Neural cell (in vitro differentiated cells): ENCODE data around the gene CALY. TPM values are rescaled to one million over a fixed set of nuclear protein-coding genes. Genes with fewer than 3 reads are reported as not detected.

Experiments used
- H2AFZ ChIP-seq: fragments of 200-600, 300-800 bp; sonication (generic), shearing (Covaris generic); 2 replicates; pipeline ENCODE4 v1.6.0; 2014; ENCODE audit warnings: low read depth, mild to moderate bottlenecking, antibody characterized with exemption, low read length, moderate library complexity
- H3F3A ChIP-seq: fragments of 200-600 bp; shearing (Covaris generic); 2 replicates; pipeline ENCODE4 v1.6.1; 2016; ENCODE audit warnings: mild to moderate bottlenecking, moderate library complexity, mixed read lengths, antibody characterized with exemption, low read length; ENCODE audit not compliant: insufficient read depth, poor library complexity, severe bottlenecking
- H3K27ac ChIP-seq: fragments of 200-600, 300-800 bp; sonication (generic), shearing (Covaris generic); 2 replicates; pipeline ENCODE4 v1.5.1; 2014; ENCODE audit warnings: mild to moderate bottlenecking, low read length, moderate library complexity
- H3K27me3 ChIP-seq: fragments of 300-800, 200-600 bp; sonication (generic), shearing (Covaris generic); 2 replicates; pipeline ENCODE4 v1.6.0; 2014; ENCODE audit warnings: mild to moderate bottlenecking, low read depth, low read length, moderate library complexity; ENCODE audit not compliant: insufficient read depth
- H3K36me3 ChIP-seq: fragments of 300-800, 200-600 bp; sonication (generic), shearing (Covaris generic); 2 replicates; pipeline ENCODE4 v1.5.1; 2014; ENCODE audit warnings: mild to moderate bottlenecking, antibody characterized with exemption, low read length, moderate library complexity; ENCODE audit not compliant: insufficient read depth
- H3K4me2 ChIP-seq: fragments of 300-800, 200-600 bp; sonication (generic), shearing (Covaris generic); 2 replicates; pipeline ENCODE4 v1.6.0; 2014; ENCODE audit warnings: mild to moderate bottlenecking, low read length
- H3K4me3 ChIP-seq: fragments of 300-800, 200-600 bp; sonication (generic), shearing (Covaris generic); 2 replicates; pipeline ENCODE4 v1.5.1; 2014; ENCODE audit warnings: mild to moderate bottlenecking, low read length, moderate library complexity
- H3K79me2 ChIP-seq: fragments of 200-600 bp; shearing (Covaris generic); replicated peaks from 2 replicates; pipeline ENCODE4 v1.6.0; 2014; ENCODE audit warnings: mild to moderate bottlenecking, low read length, moderate library complexity; ENCODE audit not compliant: insufficient read depth
- H3K9ac ChIP-seq: fragments of 300-800, 200-600 bp; sonication (generic), shearing (Covaris generic); 2 replicates; pipeline ENCODE4 v1.6.1; 2016; ENCODE audit warnings: mild to moderate bottlenecking, low read length, mixed read lengths
- H3K9me2 ChIP-seq: fragments of 200-600 bp; shearing (Covaris generic); 2 replicates; pipeline ENCODE4 v1.6.1; 2016; ENCODE audit warnings: mild to moderate bottlenecking, low read length, mixed read lengths; ENCODE audit not compliant: insufficient read depth
- H3K9me3 ChIP-seq: fragments of 200-600, 300-800 bp; sonication (generic), shearing (Covaris generic); 2 replicates; pipeline ENCODE4 v1.6.1; 2016; ENCODE audit warnings: mild to moderate bottlenecking, mixed run types, low read length, moderate library complexity, mixed read lengths
- H4K20me1 ChIP-seq: fragments of 200-600 bp; shearing (Covaris generic); 2 replicates; pipeline ENCODE4 v1.6.1; 2016; ENCODE audit warnings: mild to moderate bottlenecking, mixed run types; ENCODE audit not compliant: insufficient read depth
- CTCF ChIP-seq: fragments of 450-650 bp; IDR thresholded peaks from 2 replicates; pipeline ENCODE4 v1.5.1; 2014; ENCODE audit warnings: antibody characterized with exemption, mild to moderate bottlenecking, moderate library complexity; ENCODE audit not compliant: poor library complexity, severe bottlenecking
- EP300 ChIP-seq: fragments of 450-650 bp; conservative IDR thresholded peaks from 2 replicates; pipeline ENCODE4 v1.6.1; 2014; ENCODE audit warnings: antibody characterized with exemption, mild to moderate bottlenecking, moderate library complexity; ENCODE audit not compliant: poor library complexity, severe bottlenecking
- EZH2 ChIP-seq: fragments of 200-600, 300-800 bp; shearing (Covaris generic), sonication (generic); IDR thresholded peaks from 2 replicates; pipeline ENCODE4 v1.6.1; 2014; ENCODE audit warnings: antibody characterized with exemption, low read length, borderline replicate concordance, mild to moderate bottlenecking; ENCODE audit not compliant: insufficient read depth, poor library complexity, severe bottlenecking
- MXI1 ChIP-seq: fragments of 450-650 bp; conservative IDR thresholded peaks from 2 replicates; pipeline ENCODE4 v1.6.1; 2014; ENCODE audit warnings: antibody characterized with exemption, mild to moderate bottlenecking; ENCODE audit not compliant: poor library complexity, severe bottlenecking
- POLR2AphosphoS5 ChIP-seq: IDR thresholded peaks from 2 replicates; pipeline ENCODE4 v1.6.1; 2012
- RAD21 ChIP-seq: fragments of 450-650 bp; conservative IDR thresholded peaks from 2 replicates; pipeline ENCODE4 v1.6.1; 2014; ENCODE audit warnings: antibody characterized with exemption, mild to moderate bottlenecking, moderate library complexity
- SMC3 ChIP-seq: fragments of 450-650 bp; conservative IDR thresholded peaks from 2 replicates; pipeline ENCODE4 v1.6.1; 2014; ENCODE audit warnings: antibody characterized with exemption, mild to moderate bottlenecking, moderate library complexity; ENCODE audit not compliant: poor library complexity
- TAF1 ChIP-seq: IDR thresholded peaks from 2 replicates; pipeline ENCODE4 v1.6.1; 2012; ENCODE audit warnings: low read depth
- polyA plus RNA-seq: library from polyadenylated mRNA; depleted of rRNA; stranded (reverse); fragments of >200 nt; gene quantifications from 2 replicates; pipeline ENCODE4 v1.2.3, GENCODE V29; 2014
- TF ChIP-seq, protein P1 (sequence below): IDR thresholded peaks from 2 replicates; pipeline ENCODE4 v1.6.1; 2012; ENCODE audit warnings: borderline replicate concordance

CALY gene
- polyA plus RNA-seq, 1 donor from 2014 or later: 3.7 TPM

GRCh38 chr10:133384071-133384470 is 47.4 kb upstream of the CALY start:
- H3K27me3 ChIP-seq: no peaks in the 10 kb centered on the region
- no peaks in the 10 kb centered on the region for H4K20me1 ChIP-seq
- H3K9ac ChIP-seq: no peak overlapping the region
- no peaks in the 10 kb centered on the region for H3K9me2 ChIP-seq
- H3K27ac ChIP-seq: no peak overlapping the region
- no peaks in the 10 kb centered on the region for H3K36me3 ChIP-seq
- no peak overlapping the region for H3K4me2 ChIP-seq
- no peaks in the 10 kb centered on the region for H3K79me2 ChIP-seq
- TF ChIP-seq MXI1: no peak
- no peak for TF ChIP-seq CTCF
- no peak for TF ChIP-seq POLR2AphosphoS5
- TF ChIP-seq SMC3: no peak
- TF ChIP-seq, protein P1, sequence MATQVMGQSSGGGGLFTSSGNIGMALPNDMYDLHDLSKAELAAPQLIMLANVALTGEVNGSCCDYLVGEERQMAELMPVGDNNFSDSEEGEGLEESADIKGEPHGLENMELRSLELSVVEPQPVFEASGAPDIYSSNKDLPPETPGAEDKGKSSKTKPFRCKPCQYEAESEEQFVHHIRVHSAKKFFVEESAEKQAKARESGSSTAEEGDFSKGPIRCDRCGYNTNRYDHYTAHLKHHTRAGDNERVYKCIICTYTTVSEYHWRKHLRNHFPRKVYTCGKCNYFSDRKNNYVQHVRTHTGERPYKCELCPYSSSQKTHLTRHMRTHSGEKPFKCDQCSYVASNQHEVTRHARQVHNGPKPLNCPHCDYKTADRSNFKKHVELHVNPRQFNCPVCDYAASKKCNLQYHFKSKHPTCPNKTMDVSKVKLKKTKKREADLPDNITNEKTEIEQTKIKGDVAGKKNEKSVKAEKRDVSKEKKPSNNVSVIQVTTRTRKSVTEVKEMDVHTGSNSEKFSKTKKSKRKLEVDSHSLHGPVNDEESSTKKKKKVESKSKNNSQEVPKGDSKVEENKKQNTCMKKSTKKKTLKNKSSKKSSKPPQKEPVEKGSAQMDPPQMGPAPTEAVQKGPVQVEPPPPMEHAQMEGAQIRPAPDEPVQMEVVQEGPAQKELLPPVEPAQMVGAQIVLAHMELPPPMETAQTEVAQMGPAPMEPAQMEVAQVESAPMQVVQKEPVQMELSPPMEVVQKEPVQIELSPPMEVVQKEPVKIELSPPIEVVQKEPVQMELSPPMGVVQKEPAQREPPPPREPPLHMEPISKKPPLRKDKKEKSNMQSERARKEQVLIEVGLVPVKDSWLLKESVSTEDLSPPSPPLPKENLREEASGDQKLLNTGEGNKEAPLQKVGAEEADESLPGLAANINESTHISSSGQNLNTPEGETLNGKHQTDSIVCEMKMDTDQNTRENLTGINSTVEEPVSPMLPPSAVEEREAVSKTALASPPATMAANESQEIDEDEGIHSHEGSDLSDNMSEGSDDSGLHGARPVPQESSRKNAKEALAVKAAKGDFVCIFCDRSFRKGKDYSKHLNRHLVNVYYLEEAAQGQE: no peak
- TF ChIP-seq TAF1: no peak
- no peak for TF ChIP-seq RAD21
- no peak for TF ChIP-seq EP300
- no peak for TF ChIP-seq EZH2
- H2AFZ ChIP-seq: no peak overlapping the region
- no peaks in the 10 kb centered on the region for H3K9me3 ChIP-seq
- H3F3A ChIP-seq: no peaks in the 10 kb centered on the region
- H3K4me3 ChIP-seq: no peak overlapping the region

GRCh38 chr10:133383551-133383950 is 46.9 kb upstream of the CALY start:
- Histone ChIP-seq H4K20me1 (no peaks in the 10 kb centered on the region), H3K36me3 (no peaks in the 10 kb centered on the region), H3F3A (no peaks in the 10 kb centered on the region), H3K9me2 (no peaks in the 10 kb centered on the region), H3K9ac (no peak overlapping the region), H3K4me3 (no peak overlapping the region), H3K79me2 (no peaks in the 10 kb centered on the region), H3K4me2 (no peak overlapping the region), H2AFZ (no peak overlapping the region), H3K27me3 (peaks cover 2% of the 10 kb centered on the region), H3K27ac (no peak overlapping the region), H3K9me3 (no peaks in the 10 kb centered on the region)
- TF ChIP-seq, protein P1: no peak
- TF ChIP-seq EZH2 (no peak), MXI1 (no peak), EP300 (no peak), RAD21 (no peak), POLR2AphosphoS5 (no peak), SMC3 (no peak), CTCF (no peak), TAF1 (no peak)
